Measurements from ENCODE around the gene CDRT15. TPM values are rescaled to one million over a fixed set of nuclear protein-coding genes. Genes with fewer than 3 reads are reported as not detected.
"Not testable (repeated sequence)": the region's sequence is repeated elsewhere in the genome, so short reads cannot be mapped to it uniquely, and the experiment has no call there.

Gene CDRT15
- total RNA-seq, 3 donors from 2014 or later (not counting 1 experiment from before 2014, with no cell fraction given), result not detected

GRCh38 chr17:14245629-14246028 is 9.0 kb upstream of the CDRT15 start:
- Histone ChIP-seq H3K27ac (ENCODE audit: low read length) (no peak overlapping the region), H3K27me3 (ENCODE audit: control insufficient read depth, insufficient read depth, low read length) (peaks cover 2% of the 10 kb centered on the region), H3K4me3 (ENCODE audit: low read length) (no peak overlapping the region), H3K36me3 (ENCODE audit: control insufficient read depth, insufficient read depth, low read length) (no peaks in the 10 kb centered on the region), H3K9me3 (ENCODE audit: control insufficient read depth, insufficient read depth, low read length) (no peaks in the 10 kb centered on the region), H3K4me1 (ENCODE audit: control insufficient read depth, insufficient read depth, low read length) (no peaks in the 10 kb centered on the region)
- no peaks in the 10 kb centered on the region for H3K9me3 Mint-ChIP-seq
- no peaks in the 10 kb centered on the region for H3K36me3 Mint-ChIP-seq
- no peaks in the 10 kb centered on the region for H3K4me1 Mint-ChIP-seq
- ATAC-seq, result no peak
- DNase-seq, result no peak
- no peak overlapping the region for H3K27ac Mint-ChIP-seq
- WGBS (ENCODE audit: insufficient coverage), result 90% methylated on average over 3 of the region's 3 CpGs
- H3K27me3 Mint-ChIP-seq (ENCODE audit: low read depth in 2 of 2), result peaks cover 0 to 10% of the 10 kb centered on the region in 2 donors
- intact Hi-C loops (cut with micrococcal nuclease), result no loop called here
- H3K4me3 Mint-ChIP-seq, result no peak overlapping the region
- no peak for TF ChIP-seq CTCF (IDR thresholded peaks at IDR 0.05)

- Mint-ChIP-seq H3K36me3 (no peaks in the 10 kb centered on the region), H3K27ac (no peak overlapping the region), H3K4me3 (no peak overlapping the region), H3K4me1 (no peaks in the 10 kb centered on the region), H3K27me3 (ENCODE audit: low read depth in 2 of 2) (peaks cover 0 to 10% of the 10 kb centered on the region in 2 donors), H3K9me3 (no peaks in the 10 kb centered on the region)
- peaks cover 2% of the 10 kb centered on the region for H3K27me3 ChIP-seq (ENCODE audit: control insufficient read depth, insufficient read depth, low read length)
- no peak overlapping the region for H3K27ac ChIP-seq (ENCODE audit: low read length)
- no peak for DNase-seq
- no peaks in the 10 kb centered on the region for H3K36me3 ChIP-seq (ENCODE audit: control insufficient read depth, insufficient read depth, low read length)
- WGBS (ENCODE audit: insufficient coverage), result 93% methylated on average over 1 of the region's 1 CpG
- H3K4me3 ChIP-seq (ENCODE audit: low read length), result no peak overlapping the region
- no peak for ATAC-seq
- no peaks in the 10 kb centered on the region for H3K4me1 ChIP-seq (ENCODE audit: control insufficient read depth, insufficient read depth, low read length)
- TF ChIP-seq CTCF (IDR thresholded peaks at IDR 0.05), result no peak
- intact Hi-C loops (cut with micrococcal nuclease), result no loop called here
- H3K9me3 ChIP-seq (ENCODE audit: control insufficient read depth, insufficient read depth, low read length), result no peaks in the 10 kb centered on the region
These were observed 8.3 kb upstream of the CDRT15 start for GRCh38 chr17:14245002-14245401.

GRCh38 chr17:14239271-14239670 is 2.6 kb upstream of the CDRT15 start:
- H3K9me3 ChIP-seq (ENCODE audit: control insufficient read depth, insufficient read depth, low read length); H3K4me1 Mint-ChIP-seq; H3K4me3 Mint-ChIP-seq; DNase-seq; H3K36me3 Mint-ChIP-seq; intact Hi-C loops (cut with micrococcal nuclease); H3K27me3 ChIP-seq (ENCODE audit: control insufficient read depth, insufficient read depth, low read length); H3K4me3 ChIP-seq (ENCODE audit: low read length); ATAC-seq; H3K27ac ChIP-seq (ENCODE audit: low read length); H3K4me1 ChIP-seq (ENCODE audit: control insufficient read depth, insufficient read depth, low read length); H3K36me3 ChIP-seq (ENCODE audit: control insufficient read depth, insufficient read depth, low read length); H3K9me3 Mint-ChIP-seq; H3K27ac Mint-ChIP-seq; H3K27me3 Mint-ChIP-seq (ENCODE audit: low read depth in 2 of 2): not testable (repeated sequence)
- no CpG with 5 or more reads among the region's 5 CpGs for WGBS (ENCODE audit: insufficient coverage)

GRCh38 chr17:14236032-14236431 is 630 bp downstream of the CDRT15 start:
- not testable (repeated sequence) for H3K27ac Mint-ChIP-seq
- 75% methylated on average over 3 of the region's 9 CpGs for WGBS (ENCODE audit: insufficient coverage)

GRCh38 chr17:14235047-14235446 is 1.6 kb downstream of the CDRT15 start:
- DNase-seq; H3K4me3 ChIP-seq (ENCODE audit: low read length); H3K27me3 ChIP-seq (ENCODE audit: control insufficient read depth, insufficient read depth, low read length); ATAC-seq; intact Hi-C loops (cut with micrococcal nuclease); H3K27me3 Mint-ChIP-seq (ENCODE audit: low read depth in 2 of 2); H3K36me3 Mint-ChIP-seq; H3K27ac Mint-ChIP-seq; H3K36me3 ChIP-seq (ENCODE audit: control insufficient read depth, insufficient read depth, low read length); H3K4me1 ChIP-seq (ENCODE audit: control insufficient read depth, insufficient read depth, low read length); H3K4me1 Mint-ChIP-seq; H3K9me3 ChIP-seq (ENCODE audit: control insufficient read depth, insufficient read depth, low read length); H3K27ac ChIP-seq (ENCODE audit: low read length); H3K4me3 Mint-ChIP-seq; H3K9me3 Mint-ChIP-seq: not testable (repeated sequence)
- 100% methylated on average over 2 of the region's 2 CpGs for WGBS (ENCODE audit: insufficient coverage)

More at GRCh38 chr17:14236032-14236431, 630 bp downstream of the CDRT15 start:
- ATAC-seq; H3K36me3 ChIP-seq (ENCODE audit: control insufficient read depth, insufficient read depth, low read length); H3K4me3 Mint-ChIP-seq; H3K9me3 ChIP-seq (ENCODE audit: control insufficient read depth, insufficient read depth, low read length); H3K9me3 Mint-ChIP-seq; DNase-seq; H3K27me3 ChIP-seq (ENCODE audit: control insufficient read depth, insufficient read depth, low read length); H3K4me3 ChIP-seq (ENCODE audit: low read length); H3K36me3 Mint-ChIP-seq; intact Hi-C loops (cut with micrococcal nuclease); H3K4me1 ChIP-seq (ENCODE audit: control insufficient read depth, insufficient read depth, low read length); H3K27me3 Mint-ChIP-seq (ENCODE audit: low read depth in 2 of 2); H3K4me1 Mint-ChIP-seq; H3K27ac ChIP-seq (ENCODE audit: low read length): not testable (repeated sequence)

- H3K9me3 Mint-ChIP-seq; H3K4me3 Mint-ChIP-seq; ATAC-seq; H3K27me3 Mint-ChIP-seq (ENCODE audit: low read depth in 2 of 2); H3K27ac Mint-ChIP-seq; H3K4me1 Mint-ChIP-seq; intact Hi-C loops (cut with micrococcal nuclease); H3K4me1 ChIP-seq (ENCODE audit: control insufficient read depth, insufficient read depth, low read length); H3K36me3 Mint-ChIP-seq; DNase-seq; H3K36me3 ChIP-seq (ENCODE audit: control insufficient read depth, insufficient read depth, low read length); H3K9me3 ChIP-seq (ENCODE audit: control insufficient read depth, insufficient read depth, low read length); H3K4me3 ChIP-seq (ENCODE audit: low read length); H3K27ac ChIP-seq (ENCODE audit: low read length); H3K27me3 ChIP-seq (ENCODE audit: control insufficient read depth, insufficient read depth, low read length): not testable (repeated sequence)
- WGBS (ENCODE audit: insufficient coverage), result 100% methylated on average over 2 of the region's 6 CpGs
These were observed 5.5 kb downstream of the CDRT15 start for GRCh38 chr17:14231187-14231586.

Data from natural killer cell (primary cell).